Endothelial cell of umbilical vein (primary cell): ENCODE data around the gene CERS6. TPM values are rescaled to one million over a fixed set of nuclear protein-coding genes. Genes with fewer than 3 reads are reported as not detected.

Experiments
- BruUV-seq: library from RNA; stranded (reverse); fragments of 400-500 nt; replicated peaks from 2 replicates; lab custom pipeline; 2021; lab: Mats Ljungman, UMichigan
- CTCF ChIA-PET: fragments of 300-600, 350-600 bp; sonication (Branson Sonifier 250); formaldehyde crosslinking; loops from one replicate; lab custom pipeline; 2021; ENCODE audit warnings: antibody characterized with exemption, inconsistent platforms; lab: Charles Lee
- POLR2A ChIA-PET: fragments of 300-600, 350-600 bp; sonication (Branson Sonifier 250); formaldehyde crosslinking; loops from one replicate; lab custom pipeline; 2021; ENCODE audit warnings: antibody characterized with exemption, inconsistent platforms; lab: Charles Lee
- DNase-seq: peaks from one replicate; pipeline ENCODE4 v3.0.0-alpha.2; 2011; ENCODE audit warnings: low read depth, low spot score
- FAIRE-seq: peaks from 2 replicates; lab custom pipeline; 2011; peaks lifted over from hg19 to GRCh38; lab: Jason Lieb, UNC
- H2AFZ ChIP-seq: 2 replicates; pipeline ENCODE4 v1.6.0; 2012; ENCODE audit warnings: low read depth, low read length, control low read depth, inconsistent platforms
- H3K27ac ChIP-seq: 2 replicates; pipeline ENCODE4 v1.5.1; 2011; ENCODE audit warnings: low read depth, mild to moderate bottlenecking, control low read depth, low read length, moderate library complexity; ENCODE audit not compliant: insufficient read depth
- H3K27me3 ChIP-seq, 2 experiments: 2 replicates each; pipeline versions ENCODE4 v1.6.0 to v1.6.1; 2011; ENCODE audit warnings: low read length in 2 of 2, mixed read lengths in 1 of 2; ENCODE audit not compliant: control insufficient read depth in 2 of 2, insufficient read depth in 2 of 2
- H3K36me3 ChIP-seq, 2 experiments: 2 replicates in 1 of 2; 3 replicates in 1 of 2; pipeline ENCODE4 v1.5.1; 2011; ENCODE audit warnings: low read length in 2 of 2, mild to moderate bottlenecking in 1 of 2, moderate library complexity in 1 of 2; ENCODE audit not compliant: control insufficient read depth in 2 of 2, insufficient read depth in 2 of 2; ENCODE audit errors: extremely low read depth in 1 of 2
- H3K4me1 ChIP-seq: 3 replicates; pipeline ENCODE4 v1.5.1; 2011; ENCODE audit warnings: mild to moderate bottlenecking, low read length; ENCODE audit not compliant: control insufficient read depth, insufficient read depth; ENCODE audit errors: extremely low read depth
- H3K4me2 ChIP-seq: 2 replicates; pipeline ENCODE4 v1.6.1; 2011; ENCODE audit warnings: low read length, control low read depth, mixed read lengths; ENCODE audit not compliant: insufficient read depth
- H3K4me3 ChIP-seq, 3 experiments: fragments of 200-600 bp in 1 of 3; sonication (generic), shearing (Covaris generic) in 1 of 3; replicated peaks in 1 of 3; 2 replicates each; pipeline ENCODE4 v1.5.1; 2011 to 2016; ENCODE audit warnings: control low read depth in 3 of 3, low read length in 3 of 3, mild to moderate bottlenecking in 2 of 3, inconsistent platforms in 1 of 3, low read depth in 1 of 3, moderate library complexity in 1 of 3; ENCODE audit not compliant: insufficient read depth in 1 of 3
- H3K79me2 ChIP-seq: 2 replicates; pipeline ENCODE4 v1.6.0; 2012; ENCODE audit warnings: low read length, inconsistent platforms; ENCODE audit not compliant: control insufficient read depth, insufficient read depth
- H3K9ac ChIP-seq: replicated peaks from 2 replicates; pipeline ENCODE3; 2011; ENCODE audit warnings: low read length, control low read depth; ENCODE audit not compliant: insufficient read depth; ENCODE audit errors: extremely low read depth
- H3K9me1 ChIP-seq: replicated peaks from 3 replicates; pipeline ENCODE4 v1.6.0; 2011; ENCODE audit warnings: mild to moderate bottlenecking, low read length; ENCODE audit not compliant: control insufficient read depth, insufficient read depth; ENCODE audit errors: extremely low read depth
- H3K9me3 ChIP-seq: replicated peaks from 2 replicates; pipeline ENCODE4 v1.5.1; 2012; ENCODE audit warnings: low read length, inconsistent platforms; ENCODE audit not compliant: control insufficient read depth, insufficient read depth
- H4K20me1 ChIP-seq: replicated peaks from 2 replicates; pipeline ENCODE3; 2011; ENCODE audit warnings: mild to moderate bottlenecking, low read length; ENCODE audit not compliant: control insufficient read depth, insufficient read depth; ENCODE audit errors: extremely low read depth
- FOS ChIP-seq: IDR thresholded peaks from 2 replicates; pipeline ENCODE4 v1.6.1; 2011; ENCODE audit warnings: mild to moderate bottlenecking, low read length, moderate library complexity, borderline replicate concordance; ENCODE audit not compliant: insufficient read depth
- GATA2 ChIP-seq: IDR thresholded peaks from 2 replicates; pipeline ENCODE4 v1.7.0; 2011; ENCODE audit warnings: low read depth, mild to moderate bottlenecking, moderate library complexity, mixed read lengths, low read length; ENCODE audit not compliant: insufficient read length, insufficient read depth
- JUN ChIP-seq: IDR thresholded peaks from 2 replicates; pipeline ENCODE4 v1.6.1; 2011; ENCODE audit warnings: borderline replicate concordance, low read depth; ENCODE audit not compliant: insufficient read length, insufficient read depth
- MYC ChIP-seq: IDR thresholded peaks from one replicate; pipeline ENCODE4 v1.6.1; 2011; ENCODE audit warnings: mild to moderate bottlenecking, low read depth, low read length
- dilution Hi-C: fragments of 300-500 bp; cut with MboI; formaldehyde crosslinking; loops from one replicate; pipeline ENCODE4 v1.15.0; 2019; ENCODE audit warnings: low sequenced_read_pairs; ENCODE audit not compliant: extremely low pct_ligation_motif_present
- intact Hi-C: fragments of 100-400 bp; cut with micrococcal nuclease; formaldehyde crosslinking; loops from one replicate; pipeline ENCODE4 v1.10.0; 2022
- polyA plus RNA-seq, 4 experiments: library from polyadenylated mRNA; depleted of rRNA in 3 of 4; stranded (reverse) in 3 of 4; unstranded in 1 of 4; fragments of >200 nt; gene quantifications; 2 replicates each; pipeline versions ENCODE4 v1.2.1 to v1.2.3, GENCODE V29; 2011 to 2012; ENCODE audit warnings: missing spikeins in 1 of 4
- total RNA-seq: library from RNA; stranded (reverse); gene quantifications from 2 replicates; pipeline ENCODE4 v1.2.3, GENCODE V29; 2021
- TF ChIP-seq, protein P1 (sequence below), 2 donors: IDR thresholded peaks; 1 replicate in 1 of 2; 2 replicates in 1 of 2; pipeline ENCODE4 v1.5.1; 2011; ENCODE audit warnings: low read length in 2 of 2, mild to moderate bottlenecking in 2 of 2, moderate library complexity in 2 of 2, control low read depth in 1 of 2, inconsistent platforms in 1 of 2, low read depth in 1 of 2; ENCODE audit not compliant: insufficient read depth in 1 of 2; ENCODE audit errors: extremely low read depth in 1 of 2

Gene CERS6
- total and polyA plus RNA-seq, 2 donors (not counting 3 experiments of a cell fraction or from before 2014, with no cell fraction given): 2.7 to 11.7 TPM

DNA sequence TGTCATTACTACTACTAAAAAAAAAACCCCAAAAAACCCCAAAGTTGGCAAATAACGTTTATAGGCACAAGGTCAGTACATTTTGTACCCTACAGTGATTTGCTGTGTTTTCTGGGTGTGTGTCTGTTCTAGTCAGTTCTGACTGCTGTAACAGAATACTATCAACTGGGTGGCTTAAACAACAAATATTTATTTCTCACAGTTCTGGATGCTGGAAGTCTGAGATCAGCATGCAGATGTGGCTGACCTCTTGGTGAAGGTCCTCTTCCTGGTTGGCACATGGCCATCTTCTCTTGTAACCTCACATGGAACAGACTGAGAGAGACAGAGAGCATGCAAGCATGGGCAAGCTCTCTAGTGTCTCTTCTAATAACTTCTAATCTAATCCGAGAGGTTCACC lies 103.1 kb downstream of the CERS6 start:
- no peak overlapping the region for H3K4me2 ChIP-seq
- H3K36me3 ChIP-seq: no peaks in the 10 kb centered on the region
- no peaks in the 10 kb centered on the region for H4K20me1 ChIP-seq
- H3K79me2 ChIP-seq: no peaks in the 10 kb centered on the region
- no peaks in the 10 kb centered on the region for H3K9me3 ChIP-seq
- ChIA-PET CTCF (no interaction called here), POLR2A (no interaction called here)
- no peak for DNase-seq
- no peaks in the 10 kb centered on the region for H3K27me3 ChIP-seq
- H3K4me1 ChIP-seq: no peaks in the 10 kb centered on the region
- dilution Hi-C loops: no loop called here
- intact Hi-C loops: no loop called here
- H3K4me3 ChIP-seq: no peak overlapping the region
- no peaks in the 10 kb centered on the region for H3K9me1 ChIP-seq
- TF ChIP-seq JUN: no peak
- TF ChIP-seq, protein P1, sequence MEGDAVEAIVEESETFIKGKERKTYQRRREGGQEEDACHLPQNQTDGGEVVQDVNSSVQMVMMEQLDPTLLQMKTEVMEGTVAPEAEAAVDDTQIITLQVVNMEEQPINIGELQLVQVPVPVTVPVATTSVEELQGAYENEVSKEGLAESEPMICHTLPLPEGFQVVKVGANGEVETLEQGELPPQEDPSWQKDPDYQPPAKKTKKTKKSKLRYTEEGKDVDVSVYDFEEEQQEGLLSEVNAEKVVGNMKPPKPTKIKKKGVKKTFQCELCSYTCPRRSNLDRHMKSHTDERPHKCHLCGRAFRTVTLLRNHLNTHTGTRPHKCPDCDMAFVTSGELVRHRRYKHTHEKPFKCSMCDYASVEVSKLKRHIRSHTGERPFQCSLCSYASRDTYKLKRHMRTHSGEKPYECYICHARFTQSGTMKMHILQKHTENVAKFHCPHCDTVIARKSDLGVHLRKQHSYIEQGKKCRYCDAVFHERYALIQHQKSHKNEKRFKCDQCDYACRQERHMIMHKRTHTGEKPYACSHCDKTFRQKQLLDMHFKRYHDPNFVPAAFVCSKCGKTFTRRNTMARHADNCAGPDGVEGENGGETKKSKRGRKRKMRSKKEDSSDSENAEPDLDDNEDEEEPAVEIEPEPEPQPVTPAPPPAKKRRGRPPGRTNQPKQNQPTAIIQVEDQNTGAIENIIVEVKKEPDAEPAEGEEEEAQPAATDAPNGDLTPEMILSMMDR (IDR thresholded peaks at IDR 0.05; ENCODE audit: extremely low read depth in 1 of 2, insufficient read depth in 1 of 2, low read depth in 1 of 2, low read length in 2 of 2): no peak
- TF ChIP-seq MYC: no peak
- no peak for TF ChIP-seq FOS
- no peak for TF ChIP-seq GATA2
- H2AFZ ChIP-seq: no peak overlapping the region
- H3K9ac ChIP-seq: no peak overlapping the region
- no TSS peak for BruUV-seq
- no peak overlapping the region for H3K27ac ChIP-seq
- FAIRE-seq: no peak
